Activated effector memory CD4-positive, alpha-beta T cell treated with anti-CD3 and anti-CD28 coated beads, Interleukin-2, amount 50 U/mL, for 16 hours (primary cell): ENCODE measurements around the gene SORT1.
"Not testable (repeated sequence)": the region's sequence is repeated elsewhere in the genome, so short reads cannot be mapped to it uniquely, and the experiment has no call there.

Experiments used
- DNase-seq: peaks from one replicate; pipeline ENCODE4 v3.0.0-alpha.2; 2020

SORT1 gene

GRCh38 chr1:109397581-109398342, at the start of gene SORT1:
TSS of gene SORT1 (minus strand) at chr1:109397918. CDS start at chr1:109397892, 26 bp downstream.
- peak; percentile 79 for DNase-seq

DNA sequence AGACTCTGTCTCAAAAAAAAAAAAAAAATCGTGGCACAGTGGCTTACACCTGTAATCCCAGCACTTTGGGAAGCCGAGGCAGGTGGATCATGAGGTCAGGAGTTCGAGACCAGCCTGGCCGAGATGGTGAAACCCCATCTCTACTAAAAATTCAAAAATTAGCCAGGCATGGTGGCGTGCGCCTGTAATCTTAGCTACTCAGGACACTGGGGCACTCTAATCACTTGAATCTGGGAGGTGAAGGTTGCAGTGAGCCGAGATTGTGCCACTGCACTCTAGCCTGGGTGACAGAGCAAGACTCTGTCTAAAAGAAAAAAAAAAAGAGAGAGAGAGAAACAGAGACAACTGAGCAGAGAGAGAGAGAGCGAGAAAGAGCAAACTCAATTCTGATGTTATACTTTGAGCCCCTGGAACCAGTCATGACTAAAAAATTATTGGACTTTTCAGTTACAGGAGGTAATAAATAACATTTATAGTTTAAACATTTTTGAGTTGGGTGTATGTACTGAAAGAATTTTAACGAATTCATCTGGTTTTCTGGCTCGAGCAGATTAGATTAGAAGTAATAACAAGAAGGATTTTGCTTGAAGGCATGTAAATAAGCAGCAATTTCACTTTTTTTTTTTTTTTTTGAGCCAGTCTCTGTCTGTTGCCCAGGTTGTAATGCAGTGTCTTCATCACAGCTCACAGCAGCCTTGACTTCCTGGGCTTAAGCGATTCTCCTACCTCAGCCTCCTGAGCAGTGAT, 48.4 kb upstream of the SORT1 start:
- not testable (repeated sequence) for DNase-seq

GRCh38 chr1:109444346-109444745, 46.6 kb upstream of the SORT1 start:
- DNase-seq = no peak

GRCh38 chr1:109443476-109443875, 45.8 kb upstream of the SORT1 start:
- no peak for DNase-seq

DNA sequence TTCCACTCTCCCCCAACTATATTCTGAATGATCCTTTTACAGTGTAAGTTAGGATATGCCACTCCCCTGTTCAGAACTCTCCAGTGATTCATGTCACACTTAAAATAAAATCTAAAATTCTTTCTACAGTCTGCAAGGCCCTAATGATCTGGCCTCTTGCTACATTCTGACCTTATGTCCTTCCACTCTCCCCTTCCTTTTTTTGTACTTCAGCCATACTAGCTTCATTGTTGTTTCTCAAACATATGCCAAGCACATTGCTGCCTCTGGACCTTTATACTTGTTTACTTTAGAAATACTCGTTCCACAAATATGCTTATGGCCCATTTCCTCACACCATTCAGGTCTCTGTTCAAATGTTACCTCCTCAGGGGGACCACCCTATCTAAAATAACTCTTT, 43.4 kb upstream of the SORT1 start:
- no peak for DNase-seq

DNA sequence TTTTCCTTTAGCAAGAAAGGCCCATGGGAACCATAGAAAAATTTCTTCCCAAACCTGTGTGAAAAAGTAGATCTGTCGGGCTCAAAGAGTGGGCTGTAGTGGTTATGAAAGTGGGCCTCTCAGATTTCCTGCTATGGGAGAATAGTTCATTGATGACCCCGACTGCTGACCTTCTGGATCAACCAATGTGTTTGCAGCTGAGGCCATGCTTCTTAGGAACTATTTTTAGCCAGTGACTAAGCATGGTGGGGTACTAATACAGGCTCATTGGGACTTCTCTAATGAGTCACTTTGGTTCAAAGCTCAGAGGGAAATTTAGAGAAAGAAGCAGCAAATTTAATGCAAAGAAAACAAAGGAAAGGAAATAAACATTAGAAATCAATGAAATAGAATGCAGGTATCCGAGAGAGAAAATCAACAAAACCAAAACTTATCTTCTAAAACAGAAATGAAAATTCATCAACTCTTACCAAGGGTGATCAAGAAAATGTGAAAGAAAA, 41.1 kb upstream of the SORT1 start:
- DNase-seq = no peak

GRCh38 chr1:109434484-109434883, 36.8 kb upstream of the SORT1 start:
- no peak for DNase-seq

GRCh38 chr1:109433322-109433721, 35.6 kb upstream of the SORT1 start:
- DNase-seq = no peak

DNA sequence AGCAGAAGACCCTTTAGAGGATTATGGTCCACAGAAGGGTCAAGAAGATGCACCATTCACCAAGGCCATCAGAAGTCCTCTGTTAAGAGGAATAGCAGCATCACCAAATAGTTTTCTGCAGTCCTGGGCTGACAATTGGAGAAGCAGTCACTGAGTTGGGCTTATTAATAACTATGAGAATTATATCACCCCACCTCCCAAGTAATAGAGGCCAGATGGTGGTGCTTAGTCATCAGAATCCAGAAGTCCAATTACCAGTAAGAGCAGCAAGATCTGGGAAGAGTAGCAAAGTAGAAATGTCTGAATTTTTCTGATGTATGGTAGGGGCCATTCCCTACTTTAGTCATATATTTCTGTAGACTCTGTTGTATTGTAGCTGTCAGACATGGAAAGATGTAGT, 34.6 kb upstream of the SORT1 start:
- no peak for DNase-seq

DNA sequence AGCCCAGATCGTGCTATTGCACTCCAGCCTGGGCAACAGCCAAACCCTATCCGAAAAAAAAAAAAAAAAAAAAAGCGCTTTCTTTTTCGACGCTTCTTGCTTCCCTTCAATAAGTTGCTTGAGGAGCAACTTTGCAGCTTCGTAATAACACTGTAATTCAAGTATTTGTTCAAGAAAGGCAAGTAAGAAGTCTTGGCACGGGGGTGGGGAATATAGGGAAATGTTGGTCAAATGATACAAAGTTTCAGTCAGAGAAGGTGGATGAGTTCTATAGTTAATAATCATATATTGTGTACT, 29.4 kb upstream of the SORT1 start:
- DNase-seq = no peak

- peak; percentile 98 for DNase-seq
Observed at GRCh38 chr1:109426281-109427170, 28.8 kb upstream of the SORT1 start, which contains the start of gene PSMA5. TSS of gene PSMA5 (minus strand) at chr1:109426448. CDS start at chr1:109426330, 118 bp downstream.

DNA sequence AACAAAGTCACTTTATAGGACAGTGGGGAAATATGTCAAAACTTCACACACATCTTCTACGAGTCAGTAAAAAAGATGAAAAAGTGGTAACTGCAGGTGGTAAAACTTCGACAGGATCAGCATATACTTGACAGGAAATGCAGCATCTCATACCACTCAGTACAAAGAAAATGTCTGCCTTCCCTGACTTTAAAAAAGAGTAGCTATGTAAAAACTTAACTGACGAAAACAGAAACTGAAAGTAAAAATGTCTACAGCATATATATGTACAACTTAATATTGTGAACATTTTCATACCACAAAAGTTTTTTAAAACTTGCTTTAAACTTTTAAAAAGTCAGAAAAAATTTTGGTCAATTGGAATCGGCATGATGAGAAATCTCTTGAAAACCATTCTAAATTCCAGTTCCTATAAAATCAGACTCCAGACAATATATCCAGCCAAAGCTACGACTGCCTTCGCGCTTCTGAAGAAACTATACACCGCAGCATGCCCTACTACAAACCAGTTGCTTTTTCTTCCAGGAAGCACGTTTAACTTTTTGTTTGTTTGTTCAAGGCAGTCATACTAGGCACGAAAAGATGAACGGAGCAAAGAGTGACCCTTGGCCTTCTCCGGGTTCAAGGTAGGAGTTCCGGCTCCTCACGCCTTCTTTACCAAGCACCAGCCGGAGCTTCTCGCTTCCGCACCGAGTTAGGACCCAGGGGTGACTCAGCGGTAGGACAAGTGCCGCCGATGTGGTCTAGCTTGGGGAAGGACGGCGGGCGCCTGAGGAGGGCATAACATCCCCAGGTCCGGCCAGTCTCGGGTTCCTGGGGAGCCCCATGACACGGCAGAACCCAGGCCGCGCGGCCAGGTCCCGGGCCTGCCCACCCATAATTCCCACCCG, 27.9 kb upstream of the SORT1 start:
- peak; percentile 87 for DNase-seq

- no peak for DNase-seq
Observed at GRCh38 chr1:109423498-109423897, 25.8 kb upstream of the SORT1 start.

DNA sequence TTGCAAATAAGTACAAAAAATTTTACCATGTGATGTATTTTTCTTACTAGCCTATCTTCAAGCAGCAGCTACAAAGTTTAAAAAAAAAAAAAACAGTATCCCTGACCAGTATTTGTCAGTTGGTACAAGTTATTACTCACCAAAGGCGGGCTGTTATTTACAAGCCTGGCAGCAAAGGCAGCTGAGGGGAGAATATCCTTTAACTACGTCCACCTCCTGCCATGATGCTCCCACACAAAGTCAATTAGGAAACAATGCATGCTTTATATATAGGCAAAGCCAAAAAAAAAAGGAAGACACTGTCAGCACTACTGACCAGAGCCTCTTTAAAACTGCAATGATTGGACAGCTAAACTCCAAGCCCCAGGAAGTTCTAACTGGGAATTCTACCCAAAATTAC, 14.8 kb upstream of the SORT1 start:
- no peak for DNase-seq

DNA sequence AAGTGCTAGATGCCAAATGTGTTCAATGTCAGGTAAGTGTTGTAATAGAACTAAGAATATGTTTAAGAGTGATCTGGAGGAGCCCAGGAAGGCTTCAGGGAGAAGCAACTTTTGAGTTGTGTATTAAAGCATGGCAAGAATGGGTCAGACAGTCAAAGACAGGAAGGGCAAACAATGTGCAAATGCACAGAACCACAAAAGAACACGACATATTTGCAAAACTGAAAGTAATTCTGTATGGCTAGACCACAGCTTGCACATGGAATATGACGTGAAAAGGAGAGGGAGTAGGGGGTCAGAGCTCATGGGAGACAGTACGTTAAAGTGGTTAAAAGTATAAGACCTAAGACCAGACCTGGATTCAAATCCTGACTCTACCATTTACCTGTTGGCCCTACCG, 7.1 kb upstream of the SORT1 start:
- no peak for DNase-seq

DNA sequence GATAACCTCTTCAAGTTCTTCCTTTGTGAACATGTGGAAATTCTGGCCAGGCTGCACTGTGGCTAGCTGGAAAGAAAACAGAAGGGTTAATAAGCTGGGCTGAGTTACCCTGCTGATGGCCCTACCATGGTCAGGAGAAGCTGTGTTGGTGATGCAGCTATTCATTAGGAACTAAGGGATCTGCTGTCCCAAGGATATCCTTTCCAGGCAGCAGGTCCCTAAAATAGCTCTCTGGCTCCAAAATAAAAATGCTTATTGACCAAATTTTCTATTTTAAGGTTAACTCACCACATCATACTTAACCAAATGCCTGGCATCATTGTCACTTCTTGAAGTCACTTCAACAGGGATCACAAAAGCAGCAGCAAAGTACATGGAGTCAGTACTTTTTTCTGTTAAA, 4.3 kb upstream of the SORT1 start:
- no peak for DNase-seq

DNA sequence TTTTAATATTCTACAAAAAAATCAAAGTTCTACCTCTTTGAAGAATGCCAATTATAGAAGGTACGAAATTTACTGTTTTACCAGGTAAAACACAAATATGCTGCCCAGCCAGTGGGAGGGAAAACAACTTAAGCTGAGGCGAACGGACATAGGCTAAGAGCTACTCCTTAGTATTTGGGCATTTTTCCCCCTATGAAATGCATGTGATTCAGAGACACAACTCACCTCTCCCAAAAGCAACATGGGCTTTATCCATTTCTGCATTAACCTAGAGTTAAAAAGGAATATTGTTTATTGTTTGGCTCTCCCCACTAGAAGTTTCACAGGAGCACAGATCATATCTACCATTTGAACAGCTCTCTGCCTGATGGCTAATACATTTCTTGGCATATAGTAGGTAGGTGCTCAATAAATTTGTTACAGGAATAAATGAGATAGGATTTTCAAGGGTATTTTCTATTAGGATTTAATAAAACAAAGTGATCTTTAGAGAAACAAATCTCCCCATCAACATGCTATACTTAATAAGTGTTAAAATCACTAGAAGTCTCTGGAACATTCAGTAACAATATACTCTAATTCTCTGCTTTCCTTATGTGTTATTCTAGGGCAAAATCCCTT, 2.4 kb upstream of the SORT1 start:
- DNase-seq = no peak

DNA sequence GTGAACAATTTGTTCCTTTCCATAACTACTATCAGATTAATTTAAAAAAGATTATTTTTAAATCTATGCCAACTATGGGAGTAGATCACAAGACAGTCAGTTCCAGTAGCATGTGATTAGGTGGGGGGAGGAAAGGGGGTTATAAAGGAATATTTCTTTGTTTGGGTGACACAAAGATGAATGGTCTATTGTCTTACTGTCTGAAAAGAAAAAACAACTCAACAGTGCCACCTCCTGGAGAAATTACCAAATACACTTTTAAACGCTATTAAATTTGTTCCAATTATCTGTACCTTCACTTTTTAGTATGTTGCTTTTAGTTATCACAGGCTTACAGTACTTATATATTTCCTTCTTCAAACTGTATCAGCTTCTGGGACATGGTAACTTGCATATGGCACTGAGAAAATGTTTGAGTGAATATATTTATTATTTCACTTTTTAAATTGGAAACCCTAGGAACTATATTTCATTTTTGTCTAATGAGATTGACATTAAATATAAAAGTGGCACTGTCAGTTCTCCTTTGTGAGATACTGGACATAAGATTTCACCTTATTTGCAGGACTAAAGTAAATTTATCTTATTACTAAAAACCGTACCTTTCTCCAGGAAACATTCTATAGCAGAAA, 1.7 kb upstream of the SORT1 start:
- DNase-seq = no peak

DNA sequence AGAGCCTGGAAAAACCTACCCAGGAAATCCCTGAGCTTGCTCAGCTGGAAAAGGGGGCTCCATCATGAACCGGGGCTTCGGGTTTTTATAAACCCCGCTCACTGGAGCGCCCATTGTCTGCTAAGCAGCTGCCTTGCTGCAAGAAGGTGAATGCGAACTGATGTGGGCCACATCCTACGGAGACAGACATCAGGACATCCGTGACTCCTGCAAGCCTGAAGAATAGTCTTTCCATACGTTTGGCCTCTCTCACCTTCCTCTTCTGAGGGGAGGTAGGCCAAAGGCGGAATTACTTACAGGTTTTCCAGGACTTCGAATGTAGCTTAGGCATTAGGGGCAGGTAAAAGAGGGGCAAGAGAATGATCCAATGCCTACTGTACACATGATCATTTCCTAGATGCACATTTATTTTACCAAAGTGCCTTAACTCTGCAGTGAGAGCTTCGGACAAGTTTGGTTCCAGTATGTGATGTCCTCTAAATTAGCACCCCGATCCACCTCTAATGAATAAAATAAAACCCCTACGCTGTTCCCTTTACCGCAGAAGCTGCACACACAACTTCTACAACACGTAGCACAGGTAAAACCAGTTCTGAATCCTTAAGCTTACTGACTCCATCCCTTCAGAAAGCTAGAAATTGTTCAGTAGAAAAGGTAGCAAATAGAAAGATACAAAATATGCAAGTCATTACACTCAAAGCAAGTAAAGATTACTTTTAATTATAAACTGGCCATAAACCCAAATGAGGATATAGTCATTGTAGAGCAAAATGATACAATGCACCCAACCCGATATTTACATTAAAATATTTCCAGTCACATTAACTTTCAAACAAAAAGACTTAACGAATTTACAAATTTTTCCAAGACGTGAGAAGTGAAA, 866 bp upstream of the SORT1 start:
- DNase-seq = no peak
